Muscle of arm (tissue), 12 donors: ENCODE data around the gene UBE2J2. TPM values are rescaled to one million over a fixed set of nuclear protein-coding genes. Genes with fewer than 3 reads are reported as not detected.

ENCODE experiments used
- DNase-seq: peaks from one replicate; pipeline ENCODE4 v3.0.0-alpha.2; 2013
- polyA plus RNA-seq, 12 donors: library from polyadenylated mRNA; unstranded; fragments of 120-200 nt; gene quantifications; one replicate each; pipeline ENCODE4 v1.2.1, GENCODE V29; 2013; ENCODE audit not compliant: insufficient read length in 12 of 12

The UBE2J2 gene
- polyA plus RNA-seq, 12 donors, result 28.1 to 52.6 (median 37.7) TPM; not detected in 1

- DNase-seq, result peak; percentile 50
These were observed 25.4 kb upstream of the UBE2J2 start for GRCh38 chr1:1298861-1299685.

- no peak for DNase-seq
These were observed 24.3 kb upstream of the UBE2J2 start for GRCh38 chr1:1297802-1298424.

- no peak for DNase-seq
These were observed 22.7 kb upstream of the UBE2J2 start for GRCh38 chr1:1296070-1297061.

DNA sequence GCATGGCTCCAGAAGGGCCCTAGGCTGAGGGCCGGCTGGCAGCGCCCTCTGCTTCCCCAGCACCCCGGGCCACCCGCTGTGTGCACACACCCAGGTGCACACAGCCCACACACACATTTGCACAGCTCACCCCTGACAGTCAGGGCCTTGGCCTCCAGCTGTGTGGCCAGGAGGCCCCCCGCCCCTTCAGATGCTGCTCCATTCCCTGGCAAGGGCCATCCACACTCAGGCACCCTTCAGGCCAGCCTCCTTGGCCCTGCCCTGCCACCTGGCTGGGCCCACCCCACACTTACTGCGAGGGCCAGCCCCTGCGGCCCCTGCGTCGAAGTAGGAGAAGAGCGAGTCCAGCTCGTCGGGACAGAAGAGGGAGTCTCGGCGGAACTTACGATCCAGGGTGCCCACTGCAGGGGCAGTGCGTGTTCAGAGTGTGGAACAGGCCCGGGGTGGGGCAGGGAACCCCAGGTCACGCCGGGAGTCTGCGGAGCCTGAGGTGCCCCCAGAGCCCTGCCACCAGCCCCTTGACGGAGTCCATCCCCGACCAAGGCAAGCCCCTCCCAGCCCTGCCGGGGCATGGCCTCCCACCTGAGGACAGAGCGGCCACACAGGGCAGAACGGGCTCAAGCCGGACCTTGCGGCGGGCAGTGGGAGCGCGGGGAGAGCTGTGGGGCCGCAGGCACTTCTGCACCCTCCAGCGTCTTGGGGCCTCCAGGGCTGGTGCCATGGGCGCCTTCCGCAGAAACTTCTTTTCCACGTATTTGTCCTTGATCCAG is 21.7 kb upstream of the UBE2J2 start:
- no peak for DNase-seq

DNA sequence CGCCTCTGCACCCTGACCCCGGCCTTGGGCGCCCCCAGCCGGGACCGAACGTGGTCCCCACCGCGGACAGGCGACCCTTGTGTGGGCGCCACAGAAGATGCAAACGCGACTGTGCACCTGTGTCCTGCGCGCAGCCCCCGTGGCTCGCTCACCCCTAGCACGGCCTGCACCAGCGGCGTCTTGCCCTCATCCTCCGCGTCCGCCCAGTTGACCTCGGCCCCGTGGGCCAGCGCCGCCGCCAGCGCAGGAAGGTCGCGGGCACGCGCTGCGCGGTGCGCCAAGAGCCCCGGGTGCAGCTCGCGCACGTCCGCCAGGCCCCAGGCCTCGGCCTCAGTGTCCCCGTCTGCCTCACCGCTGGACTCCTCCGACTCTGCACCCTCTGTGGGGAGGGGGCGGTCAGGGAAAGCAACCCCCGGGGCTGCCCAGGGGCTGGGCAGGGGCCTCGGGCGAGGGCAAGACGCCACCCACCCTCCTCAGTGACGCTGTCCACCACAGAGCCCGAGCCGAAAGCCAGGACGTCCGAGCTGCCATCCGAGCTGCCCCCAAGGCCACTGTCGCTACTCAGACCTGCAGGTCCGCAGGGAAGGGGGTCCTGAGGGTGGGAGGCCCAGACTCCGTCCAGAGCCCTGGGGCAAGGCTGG is 20.7 kb upstream of the UBE2J2 start:
- no peak for DNase-seq

- DNase-seq, result no peak
These were observed 19.9 kb upstream of the UBE2J2 start for GRCh38 chr1:1293263-1294249.

GRCh38 chr1:1292851-1293250 is 19.2 kb upstream of the UBE2J2 start:
- no peak for DNase-seq

DNA sequence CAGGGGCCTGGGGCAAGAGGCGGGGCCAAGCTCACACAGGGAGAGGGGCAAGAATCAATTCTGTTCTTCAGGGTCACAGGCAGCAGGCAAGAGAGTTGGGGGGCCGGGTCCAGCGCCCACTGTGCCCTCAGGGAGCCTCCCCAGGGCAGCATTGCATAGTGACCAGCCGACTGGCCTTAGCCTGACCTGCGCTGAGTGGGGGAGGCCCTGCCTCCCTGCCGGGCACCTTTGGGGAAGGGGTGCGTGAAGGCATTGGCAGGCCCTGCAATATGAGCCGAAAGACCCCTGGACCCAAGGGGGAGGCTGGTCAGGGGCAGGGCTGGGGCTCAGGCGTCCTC is 18.8 kb upstream of the UBE2J2 start:
- DNase-seq, result no peak

DNA sequence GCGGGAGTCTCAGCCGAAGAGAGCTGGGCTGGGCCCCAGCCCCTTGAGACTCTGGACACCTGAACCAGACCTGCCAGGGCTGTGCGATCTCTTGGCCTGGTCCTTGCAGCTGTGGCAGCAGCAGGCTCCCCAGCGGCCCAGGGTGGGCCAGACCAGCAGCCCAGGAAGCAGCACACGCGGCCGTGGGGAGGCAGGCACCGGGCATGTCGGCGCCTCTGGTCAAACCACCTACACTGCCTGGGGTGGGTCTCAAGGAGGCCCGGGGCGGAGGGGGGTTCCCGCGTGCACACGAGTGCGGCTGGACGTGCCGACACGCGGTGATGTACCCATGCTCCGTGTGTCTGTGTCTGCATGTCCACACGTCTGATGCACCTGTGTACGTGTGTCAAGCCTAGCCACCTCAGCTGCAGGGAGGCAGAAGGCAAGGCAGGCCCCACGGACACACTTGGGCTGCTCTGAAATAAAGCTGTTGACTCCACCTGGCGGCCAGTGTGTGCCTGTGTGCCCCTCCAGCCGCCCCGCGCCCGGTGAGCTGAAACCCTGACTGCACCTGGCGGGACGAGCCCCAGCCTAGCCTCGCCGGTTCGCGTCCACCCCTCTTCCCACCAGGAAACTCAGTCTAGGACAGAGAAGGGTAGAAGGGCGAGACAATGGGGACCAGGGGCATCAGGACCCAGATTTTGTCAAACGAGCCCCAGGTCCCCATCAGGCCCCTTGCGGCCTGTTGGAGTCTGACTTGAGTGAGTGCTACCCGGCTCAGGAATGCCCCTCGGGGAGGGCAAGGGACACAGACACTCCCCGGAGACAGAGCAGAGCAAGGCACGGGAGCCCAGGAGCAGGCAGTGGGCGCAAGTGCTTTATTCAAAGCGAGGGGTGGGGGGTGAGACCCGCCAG is 18.1 kb upstream of the UBE2J2 start:
- peak; percentile 53 for DNase-seq

DNA sequence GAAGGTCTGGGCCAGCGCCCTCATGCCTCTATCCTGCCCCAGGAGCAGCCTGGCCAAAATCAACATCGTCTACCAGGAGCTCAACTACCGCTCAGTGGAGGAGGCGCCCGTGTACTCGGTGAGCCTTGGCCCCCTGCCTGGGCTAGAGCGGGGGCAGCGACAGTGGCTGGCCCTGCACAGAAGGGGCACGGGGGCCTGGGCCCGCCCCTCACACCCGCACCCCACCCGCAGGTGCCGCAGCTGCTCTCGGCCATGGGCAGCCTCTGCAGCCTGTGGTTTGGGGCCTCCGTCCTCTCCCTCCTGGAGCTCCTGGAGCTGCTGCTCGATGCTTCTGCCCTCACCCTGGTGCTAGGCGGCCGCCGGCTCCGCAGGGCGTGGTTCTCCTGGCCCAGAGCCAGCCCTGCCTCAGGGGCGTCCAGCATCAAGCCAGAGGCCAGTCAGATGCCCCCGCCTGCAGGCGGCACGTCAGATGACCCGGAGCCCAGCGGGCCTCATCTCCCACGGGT is 17.4 kb upstream of the UBE2J2 start:
- DNase-seq, result no peak

- no peak for DNase-seq
These were observed 16.6 kb upstream of the UBE2J2 start for GRCh38 chr1:1290238-1290731.

GRCh38 chr1:1287288-1288110 is 13.8 kb upstream of the UBE2J2 start:
- DNase-seq, result no peak

- no peak for DNase-seq
These were observed 12.9 kb upstream of the UBE2J2 start for GRCh38 chr1:1286313-1287261.

- DNase-seq, result no peak
These were observed 12.1 kb upstream of the UBE2J2 start for GRCh38 chr1:1285611-1286311.

GRCh38 chr1:1285102-1285571 is 11.5 kb upstream of the UBE2J2 start:
- no peak for DNase-seq
